Ascending aorta (tissue), 2 donors: ENCODE measurements around the gene WWC2. TPM values are rescaled to one million over a fixed set of nuclear protein-coding genes. Genes with fewer than 3 reads are reported as not detected.

ENCODE experiments used
- DNase-seq, 2 donors: peaks; one replicate each; pipeline ENCODE4 v3.0.0-alpha.2; 2019; ENCODE audit warnings: low spot score in 2 of 2
- H3K27ac ChIP-seq, 2 donors: fragments of 200-600 bp; sonication (generic); one replicate each; pipeline ENCODE4 v1.5.1; 2016 to 2017; ENCODE audit warnings: mild to moderate bottlenecking in 1 of 2
- H3K27me3 ChIP-seq: fragments of 200-600 bp; sonication (generic); one replicate; pipeline ENCODE4 v1.5.1; 2017
- H3K36me3 ChIP-seq, 2 donors: fragments of 200-600 bp; sonication (generic); one replicate each; pipeline ENCODE4 v1.5.1; 2016
- H3K4me1 ChIP-seq, 2 donors: fragments of 200-600 bp; sonication (generic); one replicate each; pipeline ENCODE4 v1.5.1; 2016 to 2017; ENCODE audit warnings: mild to moderate bottlenecking in 1 of 2
- H3K4me3 ChIP-seq, 2 donors: fragments of 200-600 bp; sonication (generic); one replicate each; pipeline ENCODE4 v1.5.1; 2016 to 2017; ENCODE audit warnings: mild to moderate bottlenecking in 1 of 2
- H3K9me3 ChIP-seq, 2 donors: fragments of 200-600 bp; sonication (generic); one replicate each; pipeline ENCODE4 v1.5.1; 2016
- CTCF ChIP-seq, 3 experiments: fragments of 200-600 bp in 2 of 3; fragments of 450-650 bp in 1 of 3; sonication (generic) in 2 of 3; IDR thresholded peaks; one replicate each; pipeline ENCODE4 v1.5.1; 2016 to 2019; ENCODE audit warnings: antibody characterized with exemption in 3 of 3, mild to moderate bottlenecking in 1 of 3, moderate library complexity in 1 of 3
- intact Hi-C: fragments of 100-400 bp; cut with DNase I; formaldehyde crosslinking; loops from one replicate; pipeline ENCODE4 v1.15.1; 2023
- total RNA-seq: library from RNA; depleted of rRNA; stranded (reverse); fragments of >200 nt; gene quantifications from one replicate; pipeline ENCODE4 v1.1.0, GENCODE V29; 2016

WWC2 gene
- total RNA-seq, 1 donor from 2014 or later = 3.8 TPM

GRCh38 chr4:183297675-183298074 lies 198.6 kb downstream of the WWC2 start:
- H3K36me3 ChIP-seq = peaks cover 17 to 35% of the 10 kb centered on the region in 2 donors
- intact Hi-C loops = no loop called here
- H3K9me3 ChIP-seq = no peaks in the 10 kb centered on the region
- H3K27ac ChIP-seq = no peak overlapping the region
- no peak overlapping the region for H3K4me3 ChIP-seq
- DNase-seq = no peak
- H3K4me1 ChIP-seq = no peaks in the 10 kb centered on the region
- TF ChIP-seq CTCF (IDR thresholded peaks at IDR 0.05) = no peak
- no peaks in the 10 kb centered on the region for H3K27me3 ChIP-seq

- Histone ChIP-seq H3K4me1 (no peaks in the 10 kb centered on the region), H3K27me3 (no peaks in the 10 kb centered on the region), H3K9me3 (no peaks in the 10 kb centered on the region), H3K4me3 (no peak overlapping the region), H3K27ac (no peak overlapping the region), H3K36me3 (peaks cover 14 to 32% of the 10 kb centered on the region in 2 donors)
- intact Hi-C loops = no loop called here
- TF ChIP-seq CTCF (IDR thresholded peaks at IDR 0.05) = no peak
- DNase-seq = no peak
Measured at GRCh38 chr4:183299464-183299863, 200.4 kb downstream of the WWC2 start.

GRCh38 chr4:183300070-183300469 lies 201.0 kb downstream of the WWC2 start:
- intact Hi-C loops = no loop called here
- H3K36me3 ChIP-seq = peaks cover 12 to 31% of the 10 kb centered on the region in 2 donors
- H3K27me3 ChIP-seq = no peaks in the 10 kb centered on the region
- no peaks in the 10 kb centered on the region for H3K9me3 ChIP-seq
- no peaks in the 10 kb centered on the region for H3K4me1 ChIP-seq
- no peak overlapping the region for H3K27ac ChIP-seq
- TF ChIP-seq CTCF (IDR thresholded peaks at IDR 0.05) = no peak
- no peak for DNase-seq
- H3K4me3 ChIP-seq = no peak overlapping the region

- H3K4me3 ChIP-seq = no peak overlapping the region
- H3K27me3 ChIP-seq = no peaks in the 10 kb centered on the region
- H3K36me3 ChIP-seq = peaks cover 9 to 30% of the 10 kb centered on the region in 2 donors
- H3K27ac ChIP-seq = no peak overlapping the region
- H3K4me1 ChIP-seq = no peaks in the 10 kb centered on the region
- no peak for DNase-seq
- no peaks in the 10 kb centered on the region for H3K9me3 ChIP-seq
- no peak for TF ChIP-seq CTCF (IDR thresholded peaks at IDR 0.05)
- intact Hi-C loops = no loop called here
Measured at GRCh38 chr4:183300655-183301054, 201.6 kb downstream of the WWC2 start.

- DNase-seq = no peak
- no peaks in the 10 kb centered on the region for H3K9me3 ChIP-seq
- no peak for TF ChIP-seq CTCF (IDR thresholded peaks at IDR 0.05)
- intact Hi-C loops = no loop called here
- H3K27ac ChIP-seq = no peak overlapping the region
- H3K36me3 ChIP-seq = peaks cover 3 to 24% of the 10 kb centered on the region in 2 donors
- no peaks in the 10 kb centered on the region for H3K4me1 ChIP-seq
- H3K4me3 ChIP-seq = no peak overlapping the region
- H3K27me3 ChIP-seq = no peaks in the 10 kb centered on the region
Measured at GRCh38 chr4:183303301-183303700, 204.2 kb downstream of the WWC2 start.

- intact Hi-C loops = no loop called here
- TF ChIP-seq CTCF (IDR thresholded peaks at IDR 0.05) = no peak
- H3K4me3 ChIP-seq = no peak overlapping the region
- no peak for DNase-seq
- H3K27ac ChIP-seq = no peak overlapping the region
- no peaks in the 10 kb centered on the region for H3K9me3 ChIP-seq
- no peaks in the 10 kb centered on the region for H3K4me1 ChIP-seq
- H3K36me3 ChIP-seq = peaks cover 1 to 18% of the 10 kb centered on the region in 2 donors
- H3K27me3 ChIP-seq = no peaks in the 10 kb centered on the region
Measured at GRCh38 chr4:183304067-183304466, 205.0 kb downstream of the WWC2 start.
